Right lung (tissue), 5 donors: ENCODE measurements around the gene EFNA3. TPM values are rescaled to one million over a fixed set of nuclear protein-coding genes. Genes with fewer than 3 reads are reported as not detected.

ENCODE experiments used
- DNase-seq, 2 donors: peaks; one replicate each; pipeline ENCODE4 v3.0.0-alpha.2; 2013
- polyA plus RNA-seq, 5 donors: library from polyadenylated mRNA; unstranded; fragments of 120-200 nt; gene quantifications; one replicate each; pipeline versions ENCODE4 v1.2.1 to v1.2.3, GENCODE V29; 2013; ENCODE audit warnings: inconsistent platforms in 1 of 5, low replicate concordance in 1 of 5; ENCODE audit not compliant: insufficient read length in 5 of 5, insufficient read depth in 1 of 5

The EFNA3 gene
- polyA plus RNA-seq, 5 donors: 2.9 to 5.6 (median 4.3) TPM

GRCh38 chr1:155066777-155067176, 11.9 kb upstream of the EFNA3 start:
- DNase-seq: no peak

DNA sequence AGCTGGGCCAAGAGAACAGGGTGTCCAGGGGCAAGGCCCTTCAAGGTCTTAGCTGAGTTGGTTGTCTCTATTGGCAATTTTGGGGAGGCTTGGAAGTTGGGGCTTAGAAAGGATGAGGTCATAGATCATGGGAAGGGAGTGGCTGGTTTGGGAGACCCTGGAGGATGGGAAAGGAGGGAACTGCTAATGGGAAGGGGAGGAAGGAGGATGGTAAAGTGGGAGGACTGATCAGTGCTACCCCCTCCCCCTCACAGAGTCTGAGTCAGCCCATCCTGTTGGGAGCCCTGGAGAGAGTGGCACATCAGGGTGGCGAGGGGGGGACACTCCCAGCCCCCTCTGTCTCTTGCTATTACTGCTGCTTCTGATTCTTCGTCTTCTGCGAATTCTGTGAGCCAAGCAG, 10.0 kb upstream of the EFNA3 start:
- no peak for DNase-seq

GRCh38 chr1:155069551-155070157, 9.0 kb upstream of the EFNA3 start:
- no peak for DNase-seq

GRCh38 chr1:155070158-155070621, 8.4 kb upstream of the EFNA3 start:
- DNase-seq: no peak

DNA sequence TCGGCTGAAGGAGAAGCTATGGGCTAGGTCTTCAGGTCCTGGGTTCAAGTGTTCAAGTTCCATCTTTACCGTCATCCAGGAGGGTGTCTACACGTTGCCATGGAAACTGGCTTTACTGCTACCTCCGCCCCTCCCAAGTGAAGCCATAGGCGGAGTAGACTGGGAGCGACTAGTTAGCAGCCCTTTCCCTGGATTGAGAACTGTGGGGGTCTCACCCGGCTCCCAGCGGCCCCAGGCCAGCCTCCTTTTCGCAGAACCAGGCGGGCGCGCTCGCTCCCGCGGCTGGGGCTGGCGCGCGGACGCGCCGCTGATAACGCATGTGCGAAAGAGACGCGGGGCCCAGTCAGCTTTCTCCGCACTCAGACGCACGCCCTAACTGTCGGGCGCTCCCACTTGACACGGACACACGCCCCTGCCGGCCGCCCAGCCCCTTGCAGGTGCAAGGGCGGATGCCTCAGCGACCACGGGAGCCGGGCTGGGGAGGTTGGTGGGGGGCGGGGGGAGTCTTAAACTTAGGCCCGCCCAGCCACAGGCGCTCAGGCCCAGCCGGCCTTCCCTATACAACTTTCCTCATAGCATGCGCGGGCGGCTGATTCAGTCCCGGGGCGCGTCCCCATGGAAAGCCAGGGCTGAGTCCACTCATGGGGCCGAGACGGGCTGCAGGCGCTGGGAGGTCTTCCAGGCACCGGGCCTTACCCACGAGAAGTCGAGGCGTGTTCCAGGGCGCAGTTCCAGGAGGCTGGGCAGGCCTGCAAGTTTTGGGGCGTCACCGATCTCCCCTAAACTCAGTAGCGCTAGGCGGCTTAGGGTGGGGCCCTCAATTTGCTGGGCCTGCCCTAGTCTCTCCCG, 7.7 kb upstream of the EFNA3 start:
- peak in 1 of 2 donors; percentile 77 for DNase-seq

DNA sequence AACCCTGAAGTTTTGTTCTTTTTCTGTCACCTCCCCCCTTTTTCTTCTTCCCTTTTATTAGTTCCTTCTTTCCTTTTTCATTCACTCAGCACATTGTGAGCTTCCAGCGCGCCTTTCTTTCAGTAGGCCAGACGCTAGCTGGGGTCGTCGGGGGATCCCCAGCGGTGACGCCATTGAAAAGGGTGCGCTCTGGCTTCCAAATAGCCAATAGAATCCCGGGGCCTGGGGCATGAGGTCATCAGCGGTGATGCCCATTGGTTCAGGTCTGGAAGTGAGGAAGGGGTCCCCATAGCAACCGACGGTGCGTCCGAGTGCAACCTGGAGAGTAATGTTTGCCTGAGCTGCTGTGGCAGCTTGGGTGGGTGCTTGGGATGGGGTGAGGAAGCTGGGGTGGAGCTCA, 6.9 kb upstream of the EFNA3 start:
- no peak for DNase-seq

DNA sequence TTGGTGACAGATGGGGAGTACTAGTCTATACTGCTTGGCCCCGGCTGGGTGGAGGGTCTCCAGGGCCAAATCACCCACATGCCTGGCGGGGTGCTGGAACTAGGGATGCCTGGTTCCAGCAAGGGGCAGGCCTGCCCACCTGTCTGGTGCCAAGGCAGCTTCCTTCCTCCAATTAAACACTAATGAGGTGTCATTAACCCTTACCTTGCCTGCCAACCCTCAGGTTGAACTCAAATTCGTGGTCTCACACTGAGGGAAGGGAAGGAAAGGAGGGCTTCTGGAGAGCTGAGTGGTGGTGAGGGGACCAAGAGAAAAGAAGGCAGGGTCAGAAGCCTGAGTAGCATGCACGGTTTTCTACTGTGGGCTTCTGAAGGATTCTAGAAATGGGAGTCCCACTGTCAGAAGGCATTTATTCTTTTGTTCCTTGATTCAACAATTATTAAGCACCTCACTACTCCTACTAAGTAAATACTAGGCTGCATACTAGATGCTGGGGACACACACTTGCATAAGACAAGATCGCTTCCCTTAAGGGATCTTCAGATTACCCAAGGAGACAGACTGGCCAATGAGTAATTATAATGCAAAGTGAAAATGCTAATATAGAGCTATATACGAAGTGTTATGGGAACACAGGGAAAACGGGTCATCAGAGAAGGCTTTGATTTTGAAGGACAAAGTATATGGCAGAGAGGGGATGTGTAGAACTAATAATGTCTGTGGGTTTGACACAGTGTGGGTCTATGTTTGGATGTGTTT, 5.9 kb upstream of the EFNA3 start:
- DNase-seq: no peak

- DNase-seq: no peak
Measured at GRCh38 chr1:155073377-155074242, 5.0 kb upstream of the EFNA3 start.

DNA sequence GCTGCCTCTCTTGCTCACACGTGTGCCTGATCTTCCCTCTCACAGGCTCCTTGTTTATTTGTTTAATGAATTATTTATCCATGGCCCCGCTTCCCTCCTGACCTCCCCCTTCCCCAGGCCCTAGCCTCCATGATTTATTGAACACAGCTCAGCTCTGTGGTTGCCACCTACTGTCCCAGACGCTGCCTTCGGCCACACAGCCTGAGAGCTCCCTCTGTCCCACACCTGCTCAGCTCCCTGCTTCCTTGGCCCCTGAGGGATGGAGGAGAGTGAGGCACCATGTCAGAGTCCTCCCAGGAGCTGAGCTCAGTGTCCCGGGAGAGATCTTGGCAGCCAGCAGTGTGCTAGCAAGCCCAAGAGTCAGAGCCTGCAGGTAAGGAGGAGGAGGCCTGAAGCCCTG, 3.1 kb upstream of the EFNA3 start:
- DNase-seq: no peak

DNA sequence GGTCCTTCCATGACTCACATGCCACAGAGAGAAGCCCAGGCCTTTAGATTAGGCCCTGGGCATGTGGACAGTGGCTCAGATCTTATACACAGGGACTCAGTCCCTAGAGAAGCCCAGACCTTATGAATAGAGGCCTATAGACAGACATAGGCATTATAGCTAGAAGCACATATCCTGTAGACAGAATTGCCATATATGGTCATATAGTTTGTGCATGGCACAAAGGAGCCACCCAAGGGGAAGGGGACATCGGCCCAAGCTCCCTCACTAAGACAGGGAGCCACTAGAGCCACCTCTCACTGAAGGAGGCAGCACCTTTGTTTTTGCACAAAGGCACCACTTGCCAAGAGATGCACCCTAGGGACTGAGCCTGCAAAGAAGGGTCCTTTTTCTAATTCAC, 2.3 kb upstream of the EFNA3 start:
- no peak for DNase-seq

DNA sequence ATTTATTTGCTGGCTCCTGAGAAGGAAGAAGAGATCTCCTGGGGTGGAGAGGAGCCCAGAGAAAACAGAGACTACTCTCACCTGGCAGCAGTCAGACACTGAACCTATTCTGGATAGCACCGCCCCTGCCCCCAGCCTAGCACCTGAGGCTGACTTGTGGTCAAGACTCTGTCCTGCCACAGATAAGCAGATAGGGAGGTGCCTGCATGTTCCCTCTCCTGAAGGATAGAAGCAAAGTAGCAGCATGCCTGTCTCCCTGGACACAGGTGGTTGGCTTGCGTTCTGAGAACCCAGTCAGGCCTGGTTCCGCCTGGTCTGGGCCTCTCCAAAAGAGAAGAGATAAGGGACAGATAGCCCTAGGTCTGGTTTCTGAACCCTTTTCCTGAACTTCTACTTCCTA, 1.3 kb upstream of the EFNA3 start:
- no peak for DNase-seq

DNA sequence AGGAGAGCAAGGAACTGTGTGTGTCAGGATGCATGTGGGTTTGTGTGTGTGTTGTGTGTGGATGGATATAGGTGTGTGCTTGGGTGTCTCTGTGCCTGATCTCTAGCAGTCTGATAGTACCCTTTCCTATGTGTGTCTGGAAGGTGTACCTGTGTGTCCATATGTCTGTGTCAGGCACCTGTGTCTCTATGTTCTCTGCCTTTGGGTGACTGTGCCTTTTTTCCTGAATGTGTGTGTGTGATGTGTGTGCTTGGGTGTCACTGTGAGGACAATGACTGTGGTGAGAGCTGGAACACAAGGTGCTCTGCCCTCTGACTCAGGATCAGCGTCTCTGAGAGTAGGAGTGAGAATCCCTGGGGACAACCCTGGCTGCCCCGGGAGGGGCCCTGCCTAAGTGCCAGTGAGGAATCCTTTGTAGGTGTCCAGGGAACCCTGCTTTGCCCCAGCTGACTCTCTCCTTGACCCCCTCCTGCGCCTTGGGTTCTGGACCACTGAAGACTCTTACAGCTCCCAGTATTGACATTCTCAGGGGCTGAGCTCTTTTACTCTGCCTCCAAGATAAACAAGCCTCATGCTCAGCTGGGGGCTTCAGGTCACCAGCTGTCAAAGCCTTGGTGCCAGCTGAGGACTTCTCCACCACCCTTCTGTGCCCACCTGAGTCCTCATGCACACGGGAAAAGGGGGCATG, 735 bp upstream of the EFNA3 start:
- DNase-seq: no peak

GRCh38 chr1:155079210-155079486, 511 bp downstream of the EFNA3 start:
- no peak for DNase-seq

DNA sequence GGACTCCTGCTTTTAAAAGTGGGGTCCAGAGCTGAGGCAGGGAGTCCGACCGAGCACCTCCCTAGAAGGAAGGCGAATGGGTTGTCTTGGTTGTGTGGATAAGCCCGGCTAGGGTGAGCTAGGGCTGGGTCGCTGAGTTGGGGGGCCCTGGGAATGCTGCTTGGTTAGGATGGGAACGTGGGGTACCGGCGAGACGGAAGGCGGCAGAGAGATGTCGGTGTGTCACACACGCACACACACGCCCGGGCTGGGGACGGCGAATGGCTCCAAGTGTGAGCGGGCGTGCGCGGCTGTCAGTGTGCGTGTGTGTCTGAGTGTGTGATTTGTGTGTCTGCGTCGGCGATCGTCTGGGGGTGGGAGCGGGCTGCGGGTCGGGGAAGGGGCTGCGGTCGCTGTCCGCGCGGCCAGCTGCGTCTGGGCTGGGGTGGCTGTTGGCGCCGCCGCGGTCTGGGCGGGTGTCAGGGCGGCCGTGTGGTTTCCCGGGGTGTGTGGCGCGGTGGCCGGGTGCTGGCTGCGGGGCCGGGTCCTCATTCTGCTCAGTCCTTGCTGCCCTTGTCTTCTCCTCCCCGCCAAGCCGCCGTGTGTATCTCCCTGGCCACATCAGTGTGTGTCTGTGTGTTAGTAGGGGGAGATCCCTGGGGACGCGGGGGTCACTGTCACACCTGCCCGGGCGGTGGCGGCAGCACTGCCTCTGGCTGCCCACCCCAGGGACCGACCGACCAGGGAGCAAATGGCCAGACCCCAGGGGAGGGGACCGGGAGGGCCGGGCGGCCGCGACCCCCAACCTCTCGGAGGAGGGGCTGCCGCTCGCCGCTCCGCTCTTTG, 1.1 kb downstream of the EFNA3 start:
- no peak for DNase-seq

DNA sequence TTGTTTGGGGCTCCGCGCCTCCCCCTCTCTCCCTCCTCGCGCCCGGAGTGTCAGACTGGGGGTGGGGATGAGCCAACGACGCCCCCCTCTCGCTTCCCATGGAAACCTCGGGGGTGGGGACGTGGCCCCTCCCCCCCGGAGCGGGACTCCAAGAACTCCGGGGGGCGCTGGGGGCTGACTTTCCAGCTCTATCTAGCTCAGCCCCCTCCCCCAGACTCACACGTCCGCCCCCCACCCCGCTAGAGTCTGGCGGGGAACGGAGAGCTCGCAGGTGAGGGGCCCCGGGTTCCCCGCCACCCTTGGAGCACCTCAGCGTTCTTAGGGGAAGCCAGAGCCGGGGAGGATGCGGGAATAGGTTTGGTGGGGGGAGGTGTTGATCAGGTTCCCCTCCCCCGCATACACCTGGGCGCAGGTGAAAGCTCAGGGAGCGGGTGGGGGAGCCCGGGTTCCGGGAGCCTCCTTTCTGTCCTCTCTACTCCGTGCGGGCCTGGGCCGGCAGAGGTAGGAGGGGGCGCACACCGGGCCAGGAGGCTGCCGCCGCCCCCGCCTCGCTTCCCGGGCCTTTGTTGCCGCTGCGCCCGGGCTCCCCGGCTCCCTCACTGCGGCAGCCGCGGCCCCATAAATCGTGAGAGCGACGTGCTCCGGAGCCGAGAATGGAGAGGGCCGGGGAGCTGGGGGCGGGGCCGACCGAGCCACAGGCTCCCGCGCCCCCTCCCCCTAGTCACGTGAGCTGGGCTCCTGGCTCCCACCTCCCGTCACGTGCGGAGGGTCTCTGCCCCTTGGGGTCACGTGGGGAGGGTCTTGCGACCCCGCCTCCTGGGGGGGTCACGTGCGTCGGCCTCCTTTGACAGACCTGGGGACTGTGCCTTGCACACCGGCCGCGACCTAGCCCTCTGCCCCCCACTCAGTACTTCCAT, 1.9 kb downstream of the EFNA3 start:
- no peak for DNase-seq

GRCh38 chr1:155081472-155082300, 3.0 kb downstream of the EFNA3 start:
- DNase-seq: no peak

- no peak for DNase-seq
Measured at GRCh38 chr1:155082301-155083051, 3.8 kb downstream of the EFNA3 start.
